GM12891 (cell line): ENCODE data around the gene SPOPL.
"Not testable (repeated sequence)": the region's sequence is repeated elsewhere in the genome, so short reads cannot be mapped to it uniquely, and the experiment has no call there.

Source experiments
- POLR2A ChIP-seq: IDR thresholded peaks from 2 replicates; pipeline ENCODE4 v1.6.1; 2011; ENCODE audit warnings: low read depth, low read length, control low read depth
- POLR2AphosphoS5 ChIP-seq: IDR thresholded peaks from 2 replicates; pipeline ENCODE4 v1.6.1; 2011; ENCODE audit warnings: low read depth, low read length, control low read depth

DNA sequence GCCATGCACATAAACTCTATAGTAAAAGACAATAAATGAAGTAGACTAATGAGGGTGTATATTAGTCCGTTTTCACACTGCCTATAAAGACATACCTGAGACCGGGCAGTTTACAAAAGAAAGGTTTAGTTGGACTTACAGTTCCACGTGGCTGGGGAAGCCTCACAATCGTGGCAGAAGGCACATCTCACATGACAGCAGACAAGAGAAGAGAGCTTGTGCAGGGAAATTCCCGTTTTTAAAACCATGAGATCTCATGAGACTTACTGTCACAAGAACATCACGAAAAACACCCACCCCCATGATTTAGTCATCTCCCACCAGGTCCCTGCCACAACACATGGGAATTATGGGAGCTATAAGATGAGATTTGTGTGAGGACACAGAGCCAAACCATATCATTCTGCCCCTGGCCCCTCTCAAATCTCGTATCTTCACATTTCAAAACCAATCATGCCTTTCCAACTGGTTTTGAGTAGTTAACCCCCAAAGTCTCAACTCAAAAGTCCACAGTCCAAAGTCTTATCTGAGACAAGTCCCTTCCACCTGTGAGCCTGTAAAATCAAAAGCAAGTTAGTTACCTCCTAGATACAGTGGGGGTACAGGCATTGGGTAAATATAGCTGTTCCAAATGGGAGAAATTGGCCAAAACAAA is 21.6 kb downstream of the SPOPL start:
- TF ChIP-seq POLR2A, POLR2AphosphoS5: not testable (repeated sequence)
